BJ (cell line): ENCODE measurements around the gene OPCML. TPM values are rescaled to one million over a fixed set of nuclear protein-coding genes. Genes with fewer than 3 reads are reported as not detected.

Source experiments
- CTCF ChIA-PET: fragments of 350-600 bp; formaldehyde crosslinking; extraction: SDS; loops from one replicate; lab custom pipeline; 2021; ENCODE audit warnings: antibody characterized with exemption, inconsistent platforms; lab: Yijun Ruan, JAX
- POLR2A ChIA-PET: fragments of 300-600 bp; sonication (Branson Sonifier 250); formaldehyde crosslinking; extraction: SDS; loops from one replicate; lab custom pipeline; 2021; ENCODE audit warnings: antibody characterized with exemption; lab: Charles Lee
- DNase-seq: peaks from one replicate; pipeline ENCODE4 v3.0.0-alpha.2; 2011; ENCODE audit warnings: low read depth
- H3K27me3 ChIP-seq: 2 replicates; pipeline ENCODE4 v1.6.0; 2011; ENCODE audit warnings: low read length; ENCODE audit not compliant: control insufficient read depth, insufficient read depth
- H3K36me3 ChIP-seq: 2 replicates; pipeline ENCODE4 v1.5.1; 2011; ENCODE audit warnings: low read length; ENCODE audit not compliant: control insufficient read depth, insufficient read depth
- H3K4me3 ChIP-seq: 2 replicates; pipeline ENCODE4 v1.5.1; 2011; ENCODE audit warnings: low read depth, mild to moderate bottlenecking, control low read depth, low read length
- polyA plus RNA-seq: library from polyadenylated mRNA; depleted of rRNA; stranded (reverse); fragments of >200 nt; gene quantifications from 2 replicates; pipeline ENCODE4 v1.2.3, GENCODE V29; 2011
- TF ChIP-seq, protein P1 (sequence below): IDR thresholded peaks from 2 replicates; pipeline ENCODE4 v1.5.1; 2011; ENCODE audit warnings: low read depth, mild to moderate bottlenecking, control low read depth, inconsistent platforms, low read length, moderate library complexity; ENCODE audit not compliant: insufficient read depth

OPCML gene
- polyA plus RNA-seq, 1 experiment: 2.0 TPM

DNA sequence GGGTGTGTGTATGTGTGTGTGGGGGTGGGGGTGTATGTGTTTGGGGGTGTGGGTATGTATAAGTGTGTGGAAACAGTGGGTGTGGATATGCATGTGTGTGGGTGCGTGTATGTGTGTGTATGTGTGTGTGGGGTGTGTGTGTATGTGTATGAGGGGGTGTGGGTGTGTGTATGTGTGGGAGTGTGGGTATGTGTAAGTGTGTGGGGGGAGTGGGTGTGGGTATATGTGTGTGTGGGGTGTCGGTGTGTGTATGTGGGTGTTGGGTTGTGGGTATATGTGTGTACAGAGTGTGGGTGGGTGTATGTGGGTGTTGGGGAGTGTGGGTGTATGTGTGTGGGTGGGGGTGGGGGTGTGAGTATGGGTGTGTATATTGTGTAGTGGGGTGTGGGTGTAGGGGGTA lies 206.0 kb downstream of the OPCML start:
- Histone ChIP-seq H3K27me3 (no peaks in the 10 kb centered on the region), H3K4me3 (no peak overlapping the region), H3K36me3 (no peaks in the 10 kb centered on the region)
- no peak for DNase-seq
- ChIA-PET POLR2A (no interaction called here), CTCF (no interaction called here)
- TF ChIP-seq, protein P1, sequence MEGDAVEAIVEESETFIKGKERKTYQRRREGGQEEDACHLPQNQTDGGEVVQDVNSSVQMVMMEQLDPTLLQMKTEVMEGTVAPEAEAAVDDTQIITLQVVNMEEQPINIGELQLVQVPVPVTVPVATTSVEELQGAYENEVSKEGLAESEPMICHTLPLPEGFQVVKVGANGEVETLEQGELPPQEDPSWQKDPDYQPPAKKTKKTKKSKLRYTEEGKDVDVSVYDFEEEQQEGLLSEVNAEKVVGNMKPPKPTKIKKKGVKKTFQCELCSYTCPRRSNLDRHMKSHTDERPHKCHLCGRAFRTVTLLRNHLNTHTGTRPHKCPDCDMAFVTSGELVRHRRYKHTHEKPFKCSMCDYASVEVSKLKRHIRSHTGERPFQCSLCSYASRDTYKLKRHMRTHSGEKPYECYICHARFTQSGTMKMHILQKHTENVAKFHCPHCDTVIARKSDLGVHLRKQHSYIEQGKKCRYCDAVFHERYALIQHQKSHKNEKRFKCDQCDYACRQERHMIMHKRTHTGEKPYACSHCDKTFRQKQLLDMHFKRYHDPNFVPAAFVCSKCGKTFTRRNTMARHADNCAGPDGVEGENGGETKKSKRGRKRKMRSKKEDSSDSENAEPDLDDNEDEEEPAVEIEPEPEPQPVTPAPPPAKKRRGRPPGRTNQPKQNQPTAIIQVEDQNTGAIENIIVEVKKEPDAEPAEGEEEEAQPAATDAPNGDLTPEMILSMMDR: no peak

DNA sequence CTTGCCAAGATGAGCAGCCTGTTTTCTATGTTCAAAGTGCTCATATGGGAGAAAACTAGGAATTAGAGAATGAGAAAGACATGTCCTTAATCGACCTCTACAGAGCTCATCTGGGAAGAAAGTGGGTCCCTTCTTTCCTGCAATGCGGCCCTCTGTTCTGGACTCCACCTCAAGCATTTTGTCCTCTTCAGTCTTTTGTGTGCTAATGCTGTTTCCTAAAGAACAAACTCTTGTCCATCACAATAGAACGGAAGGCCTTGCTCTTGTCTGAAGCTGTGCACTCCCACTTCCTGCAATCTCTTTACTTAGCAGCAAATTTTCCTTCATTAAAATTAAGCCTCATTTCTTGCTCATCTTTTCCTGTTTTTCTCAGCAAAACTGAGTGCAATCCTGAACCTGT lies 206.6 kb downstream of the OPCML start:
- TF ChIP-seq, protein P1: no peak
- ChIA-PET POLR2A (no interaction called here), CTCF (no interaction called here)

DNA sequence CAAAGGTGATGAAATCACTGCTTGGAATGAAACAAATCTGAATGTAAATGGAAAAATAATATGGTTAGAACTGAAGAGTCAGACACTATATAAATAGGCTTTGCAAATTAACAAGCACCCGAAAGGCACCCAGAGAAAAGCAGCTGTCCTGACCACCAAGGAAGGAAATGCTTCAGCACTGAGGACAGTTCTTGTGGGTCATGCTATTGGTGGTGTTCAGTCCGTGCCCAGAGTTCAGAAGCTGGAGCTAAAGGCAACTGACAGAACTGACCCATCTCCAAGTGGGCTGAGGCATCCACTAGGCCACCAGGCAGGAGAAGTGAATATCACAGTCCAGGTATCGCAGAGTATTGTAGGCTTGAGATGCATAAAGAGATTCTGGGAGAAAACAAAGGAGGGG lies 208.9 kb downstream of the OPCML start:
- CTCF ChIA-PET: no interaction called here
- DNase-seq: no peak

More for the DNA sequence above, 206.6 kb downstream of the OPCML start:
- DNase-seq: no peak
- H3K27me3 ChIP-seq: no peaks in the 10 kb centered on the region
- no peak overlapping the region for H3K4me3 ChIP-seq
- H3K36me3 ChIP-seq: no peaks in the 10 kb centered on the region

DNA sequence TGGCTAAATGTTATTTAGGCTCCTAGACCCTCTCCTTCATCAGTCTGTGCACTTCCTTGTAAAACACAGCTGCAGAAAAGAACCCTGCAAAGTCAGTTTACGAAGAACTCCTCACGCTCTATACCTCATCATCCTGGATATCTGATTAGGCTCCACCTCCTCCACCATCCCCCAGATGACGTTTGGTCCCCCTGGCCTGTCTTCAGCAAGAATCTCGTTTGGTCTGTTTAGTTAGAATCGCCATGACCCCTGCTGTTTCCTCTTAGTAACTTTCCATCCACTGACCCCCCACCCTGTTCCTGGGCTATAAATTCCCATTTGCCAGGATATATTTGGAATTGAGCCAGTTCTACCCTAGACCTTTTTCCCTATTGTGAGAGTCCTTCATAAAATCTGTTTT lies 214.1 kb downstream of the OPCML start:
- no peaks in the 10 kb centered on the region for H3K27me3 ChIP-seq
- ChIA-PET POLR2A (no interaction called here), CTCF (interaction anchor here (1.5 kb wide), 1 partner anchor 11 kb away, joined by 3 read pairs; no protein-coding TSS in a partner anchor)
- H3K4me3 ChIP-seq: no peak overlapping the region
- H3K36me3 ChIP-seq: no peaks in the 10 kb centered on the region
- no peak for DNase-seq
- TF ChIP-seq, protein P1: no peak

More for the DNA sequence above, 208.9 kb downstream of the OPCML start:
- TF ChIP-seq, protein P1: no peak
- Histone ChIP-seq H3K27me3 (no peaks in the 10 kb centered on the region), H3K36me3 (no peaks in the 10 kb centered on the region), H3K4me3 (no peak overlapping the region)
- POLR2A ChIA-PET: no interaction called here

DNA sequence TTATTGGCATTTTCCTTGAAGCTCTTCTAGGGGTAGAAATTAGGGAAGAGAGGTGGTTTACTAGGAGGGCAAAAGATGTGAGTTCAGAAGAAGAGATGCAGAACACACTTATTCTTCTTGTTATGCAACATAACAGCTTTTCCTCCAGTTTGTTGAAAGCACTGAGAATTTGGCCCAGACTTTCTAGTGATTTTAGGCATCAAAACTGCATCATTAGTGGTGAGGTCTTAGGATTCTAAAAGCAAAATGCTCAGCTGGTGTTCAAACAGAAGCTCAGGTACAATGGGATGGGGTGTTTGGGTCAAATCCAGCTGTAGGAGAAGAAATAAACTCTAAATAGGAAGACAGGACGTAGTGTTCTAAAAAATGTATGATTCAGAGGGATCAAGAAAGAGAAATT lies 221.1 kb downstream of the OPCML start:
- TF ChIP-seq, protein P1: no peak
- CTCF ChIA-PET: no interaction called here

More for the DNA sequence above, 221.1 kb downstream of the OPCML start:
- POLR2A ChIA-PET: no interaction called here
- no peaks in the 10 kb centered on the region for H3K27me3 ChIP-seq
- H3K36me3 ChIP-seq: no peaks in the 10 kb centered on the region
- DNase-seq: no peak
- H3K4me3 ChIP-seq: no peak overlapping the region
